K562 (cell line): ENCODE data around the gene ID1. TPM values are rescaled to one million over a fixed set of nuclear protein-coding genes. Genes with fewer than 3 reads are reported as not detected.

Experiments
- ADNP ChIP-seq: fragments of 200-800 bp; sonication (Bioruptor generic); IDR thresholded peaks from 2 replicates; pipeline ENCODE4 v1.6.1; 2016; ENCODE audit warnings: missing genetic modification characterization, missing compliant biosample characterization
- CAMTA2 ChIP-seq: fragments of 250-450 bp; sonication (Bioruptor Pico); conservative IDR thresholded peaks from 2 replicates; pipeline ENCODE4 v1.5.1; 2022
- CBFA2T3 ChIP-seq: fragments of 450-650 bp; IDR thresholded peaks from 2 replicates; pipeline ENCODE4 v1.6.1; 2017
- CREBBP ChIP-seq: IDR thresholded peaks from one replicate; pipeline ENCODE4 v1.6.1; 2012; ENCODE audit warnings: low read depth, mild to moderate bottlenecking, control low read depth, inconsistent platforms, low read length
- FOXK1 ChIP-seq: sonication (generic); formaldehyde crosslinking; IDR thresholded peaks from 2 replicates; pipeline ENCODE4 v1.8.0; 2022; ENCODE audit warnings: missing genetic modification reagents, mild to moderate bottlenecking, borderline replicate concordance
- KAT2B ChIP-seq: IDR thresholded peaks from one replicate; pipeline ENCODE4 v1.6.1; 2012; ENCODE audit warnings: low read depth, mild to moderate bottlenecking, control low read depth, inconsistent platforms, low read length, moderate library complexity
- NR2C2 ChIP-seq, 2 experiments: fragments of 200-800 bp in 1 of 2; sonication (Bioruptor generic) in 1 of 2; sonication (generic) in 1 of 2; formaldehyde crosslinking in 1 of 2; IDR thresholded peaks; 2 replicates each; pipeline versions ENCODE4 v1.6.1 to v1.8.0; 2016 to 2022; ENCODE audit warnings: mild to moderate bottlenecking in 1 of 2, missing compliant biosample characterization in 1 of 2, missing genetic modification characterization in 1 of 2, missing genetic modification reagents in 1 of 2
- RCOR1 ChIP-seq, 2 experiments: IDR thresholded peaks; 2 replicates each; pipeline ENCODE4 v1.6.1; 2012; ENCODE audit warnings: low read depth in 2 of 2, low read length in 2 of 2, borderline replicate concordance in 1 of 2, improper control_type of control experiment in 1 of 2
- SMARCA5 ChIP-seq: fragments of 450-650 bp; IDR thresholded peaks from 2 replicates; pipeline ENCODE4 v1.6.1; 2016
- SRSF3 ChIP-seq: fragments of 200-400 bp; formaldehyde crosslinking; IDR thresholded peaks from 2 replicates; pipeline ENCODE4 v1.6.1; 2016; ENCODE audit warnings: mild to moderate bottlenecking, low read length, moderate library complexity; ENCODE audit not compliant: insufficient read depth
- TCF7 ChIP-seq: sonication (generic); IDR thresholded peaks from 2 replicates; pipeline ENCODE4 v1.6.1; 2016; ENCODE audit warnings: antibody characterized with exemption, borderline replicate concordance
- THRAP3 ChIP-seq: fragments of 450-650 bp; IDR thresholded peaks from 2 replicates; pipeline ENCODE4 v1.6.1; 2016; ENCODE audit warnings: mild to moderate bottlenecking, inconsistent platforms, borderline replicate concordance
- XRCC5 ChIP-seq: fragments of 200-400 bp; formaldehyde crosslinking; IDR thresholded peaks from 2 replicates; pipeline ENCODE4 v1.6.1; 2017; ENCODE audit warnings: low read depth, mild to moderate bottlenecking, low read length
- YY1 ChIP-seq, 3 experiments: IDR thresholded peaks; 2 replicates each; pipeline ENCODE4 v1.6.1; 2011; ENCODE audit warnings: low read length in 2 of 3, mild to moderate bottlenecking in 2 of 3, moderate library complexity in 2 of 3, borderline replicate concordance in 1 of 3, control low read depth in 1 of 3, low read depth in 1 of 3; ENCODE audit not compliant: insufficient read depth in 3 of 3, insufficient replicate concordance in 2 of 3, control insufficient read depth in 1 of 3, insufficient read length in 1 of 3; ENCODE audit errors: extremely low read depth in 1 of 3
- polyA plus RNA-seq, 8 experiments: library from polyadenylated mRNA; depleted of rRNA in 4 of 8; stranded (reverse) in 5 of 8; unstranded in 3 of 8; fragments of >200 nt; fragmentation: Nextera tagmentation in 2 of 8; fragmentation: Illumina TruSeq in 1 of 8; extraction: Ambion mirVana in 2 of 8; extraction: Trizol in 1 of 8; gene quantifications; 2 replicates each; pipeline versions ENCODE4 v1.2.1 to v1.2.3, GENCODE V29; 2011 to 2014; ENCODE audit warnings: inconsistent platforms in 1 of 8, missing spikeins in 1 of 8
- total RNA-seq, 7 experiments: library from RNA; depleted of rRNA in 6 of 7; stranded (reverse); fragments of >200 nt in 6 of 7; fragmentation: Illumina TruSeq in 2 of 7; extraction: Trizol in 2 of 7; gene quantifications; 2 replicates each; pipeline versions ENCODE4 v1.2.1 to v1.2.3, GENCODE V29; 2011 to 2021; ENCODE audit warnings: low replicate concordance in 1 of 7
- TF ChIP-seq, protein P1 (sequence below), 2 experiments: IDR thresholded peaks in 1 of 2; conservative IDR thresholded peaks in 1 of 2; 2 replicates each; pipeline ENCODE4 v1.6.1; 2016; ENCODE audit warnings: low read depth in 2 of 2, mild to moderate bottlenecking in 1 of 2, missing compliant biosample characterization in 1 of 2, missing genetic modification characterization in 1 of 2, moderate library complexity in 1 of 2
- TF ChIP-seq, protein P2 (sequence below): fragments of 450-650 bp; IDR thresholded peaks from 2 replicates; pipeline ENCODE4 v1.6.1; 2016; ENCODE audit warnings: missing biosample characterization, missing genetic modification characterization
- TF ChIP-seq, protein P3 (sequence below): fragments of 450-650 bp; IDR thresholded peaks from 2 replicates; pipeline ENCODE4 v1.7.0; 2016; ENCODE audit warnings: borderline replicate concordance
- TF ChIP-seq, protein P4 (sequence below): fragments of 150-350 bp; IDR thresholded peaks from 2 replicates; pipeline ENCODE4 v1.6.1; 2014; ENCODE audit warnings: low read depth, mild to moderate bottlenecking, low read length, borderline replicate concordance

Gene ID1
- total and polyA plus RNA-seq, 9 of the 15 experiments (the other 6 are each of a cell fraction or from before 2014, with no cell fraction given), result 1.4 to 358 (median 65.0) TPM

DNA sequence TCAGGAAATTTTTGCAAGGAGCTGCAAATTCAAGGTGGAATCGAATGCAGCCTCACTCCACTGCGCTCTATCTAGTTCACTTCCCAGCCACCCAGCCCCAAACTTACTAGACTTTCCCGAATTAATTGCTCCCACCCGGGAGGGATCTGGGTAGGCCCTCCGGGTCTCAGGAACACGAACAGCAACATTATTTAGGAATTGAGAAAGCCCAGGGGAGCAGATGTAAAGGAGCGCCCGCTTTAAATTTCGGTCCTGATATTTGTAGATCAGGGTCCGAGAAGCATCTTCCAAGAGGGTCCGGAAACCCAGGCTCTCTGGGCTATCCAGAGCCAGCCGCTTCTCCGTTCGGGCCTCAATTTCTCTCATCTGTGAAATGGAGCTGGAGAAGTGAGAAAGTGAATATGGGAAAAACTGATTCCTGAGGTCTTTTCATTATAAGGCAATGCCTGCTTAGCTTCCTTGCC is 490 bp upstream of the ID1 start (continued):
- TF ChIP-seq ADNP (tag) (peak; percentile 87; the same call in 1 of the 2 replicates), KAT2B (no peak), XRCC5 (peak; percentile 12; the same call in 1 of the 2 replicates), CREBBP (no peak), SMARCA5 (peak; percentile 84), YY1 (IDR thresholded peaks at IDR 0.05; ENCODE audit: borderline replicate concordance in 1 of 3, control insufficient read depth in 1 of 3, extremely low read depth in 1 of 3, insufficient read depth in 3 of 3, insufficient read length in 1 of 3, insufficient replicate concordance in 2 of 3, low read depth in 1 of 3, low read length in 2 of 3) (peak in 1 of 3 experiments; percentile 3), SRSF3 (no peak), CBFA2T3 (no peak), FOXK1 (CRISPR knock-in tag) (no peak), RCOR1 (IDR thresholded peaks at IDR 0.05; ENCODE audit: borderline replicate concordance in 1 of 2, low read depth in 2 of 2, low read length in 2 of 2) (peak in 1 of 2 experiments; percentile 28; a peak in 1 of 4 replicates), THRAP3 (no peak), CAMTA2 (CRISPR knock-in tag) (no peak), NR2C2 (CRISPR knock-in tag; IDR thresholded peaks at IDR 0.05) (no peak), NR2C2 (tag; IDR thresholded peaks at IDR 0.05) (no peak), TCF7 (peak; percentile 34; the same call in 1 of the 2 replicates)
- TF ChIP-seq, protein P1, sequence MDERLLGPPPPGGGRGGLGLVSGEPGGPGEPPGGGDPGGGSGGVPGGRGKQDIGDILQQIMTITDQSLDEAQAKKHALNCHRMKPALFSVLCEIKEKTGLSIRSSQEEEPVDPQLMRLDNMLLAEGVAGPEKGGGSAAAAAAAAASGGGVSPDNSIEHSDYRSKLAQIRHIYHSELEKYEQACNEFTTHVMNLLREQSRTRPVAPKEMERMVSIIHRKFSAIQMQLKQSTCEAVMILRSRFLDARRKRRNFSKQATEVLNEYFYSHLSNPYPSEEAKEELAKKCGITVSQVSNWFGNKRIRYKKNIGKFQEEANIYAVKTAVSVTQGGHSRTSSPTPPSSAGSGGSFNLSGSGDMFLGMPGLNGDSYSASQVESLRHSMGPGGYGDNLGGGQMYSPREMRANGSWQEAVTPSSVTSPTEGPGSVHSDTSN (CRISPR knock-in tag; IDR thresholded peaks at IDR 0.05; ENCODE audit: low read depth), result no peak
- TF ChIP-seq, protein P1 (tag; conservative IDR thresholded peaks at IDR 0.05; ENCODE audit: low read depth), result no peak
- TF ChIP-seq, protein P2, sequence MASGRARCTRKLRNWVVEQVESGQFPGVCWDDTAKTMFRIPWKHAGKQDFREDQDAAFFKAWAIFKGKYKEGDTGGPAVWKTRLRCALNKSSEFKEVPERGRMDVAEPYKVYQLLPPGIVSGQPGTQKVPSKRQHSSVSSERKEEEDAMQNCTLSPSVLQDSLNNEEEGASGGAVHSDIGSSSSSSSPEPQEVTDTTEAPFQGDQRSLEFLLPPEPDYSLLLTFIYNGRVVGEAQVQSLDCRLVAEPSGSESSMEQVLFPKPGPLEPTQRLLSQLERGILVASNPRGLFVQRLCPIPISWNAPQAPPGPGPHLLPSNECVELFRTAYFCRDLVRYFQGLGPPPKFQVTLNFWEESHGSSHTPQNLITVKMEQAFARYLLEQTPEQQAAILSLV (tag), result no peak
- TF ChIP-seq, protein P3, sequence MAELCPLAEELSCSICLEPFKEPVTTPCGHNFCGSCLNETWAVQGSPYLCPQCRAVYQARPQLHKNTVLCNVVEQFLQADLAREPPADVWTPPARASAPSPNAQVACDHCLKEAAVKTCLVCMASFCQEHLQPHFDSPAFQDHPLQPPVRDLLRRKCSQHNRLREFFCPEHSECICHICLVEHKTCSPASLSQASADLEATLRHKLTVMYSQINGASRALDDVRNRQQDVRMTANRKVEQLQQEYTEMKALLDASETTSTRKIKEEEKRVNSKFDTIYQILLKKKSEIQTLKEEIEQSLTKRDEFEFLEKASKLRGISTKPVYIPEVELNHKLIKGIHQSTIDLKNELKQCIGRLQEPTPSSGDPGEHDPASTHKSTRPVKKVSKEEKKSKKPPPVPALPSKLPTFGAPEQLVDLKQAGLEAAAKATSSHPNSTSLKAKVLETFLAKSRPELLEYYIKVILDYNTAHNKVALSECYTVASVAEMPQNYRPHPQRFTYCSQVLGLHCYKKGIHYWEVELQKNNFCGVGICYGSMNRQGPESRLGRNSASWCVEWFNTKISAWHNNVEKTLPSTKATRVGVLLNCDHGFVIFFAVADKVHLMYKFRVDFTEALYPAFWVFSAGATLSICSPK, result peak; percentile 24; the same call in 1 of the 2 replicates
- TF ChIP-seq, protein P4, sequence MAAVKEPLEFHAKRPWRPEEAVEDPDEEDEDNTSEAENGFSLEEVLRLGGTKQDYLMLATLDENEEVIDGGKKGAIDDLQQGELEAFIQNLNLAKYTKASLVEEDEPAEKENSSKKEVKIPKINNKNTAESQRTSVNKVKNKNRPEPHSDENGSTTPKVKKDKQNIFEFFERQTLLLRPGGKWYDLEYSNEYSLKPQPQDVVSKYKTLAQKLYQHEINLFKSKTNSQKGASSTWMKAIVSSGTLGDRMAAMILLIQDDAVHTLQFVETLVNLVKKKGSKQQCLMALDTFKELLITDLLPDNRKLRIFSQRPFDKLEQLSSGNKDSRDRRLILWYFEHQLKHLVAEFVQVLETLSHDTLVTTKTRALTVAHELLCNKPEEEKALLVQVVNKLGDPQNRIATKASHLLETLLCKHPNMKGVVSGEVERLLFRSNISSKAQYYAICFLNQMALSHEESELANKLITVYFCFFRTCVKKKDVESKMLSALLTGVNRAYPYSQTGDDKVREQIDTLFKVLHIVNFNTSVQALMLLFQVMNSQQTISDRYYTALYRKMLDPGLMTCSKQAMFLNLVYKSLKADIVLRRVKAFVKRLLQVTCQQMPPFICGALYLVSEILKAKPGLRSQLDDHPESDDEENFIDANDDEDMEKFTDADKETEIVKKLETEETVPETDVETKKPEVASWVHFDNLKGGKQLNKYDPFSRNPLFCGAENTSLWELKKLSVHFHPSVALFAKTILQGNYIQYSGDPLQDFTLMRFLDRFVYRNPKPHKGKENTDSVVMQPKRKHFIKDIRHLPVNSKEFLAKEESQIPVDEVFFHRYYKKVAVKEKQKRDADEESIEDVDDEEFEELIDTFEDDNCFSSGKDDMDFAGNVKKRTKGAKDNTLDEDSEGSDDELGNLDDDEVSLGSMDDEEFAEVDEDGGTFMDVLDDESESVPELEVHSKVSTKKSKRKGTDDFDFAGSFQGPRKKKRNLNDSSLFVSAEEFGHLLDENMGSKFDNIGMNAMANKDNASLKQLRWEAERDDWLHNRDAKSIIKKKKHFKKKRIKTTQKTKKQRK, result no peak
